ENCODE measurements around the gene FUBP3.
A peak's percentile ranks its signal among the peaks of the same experiment; 100 is the strongest.

The FUBP3 gene, protein sequence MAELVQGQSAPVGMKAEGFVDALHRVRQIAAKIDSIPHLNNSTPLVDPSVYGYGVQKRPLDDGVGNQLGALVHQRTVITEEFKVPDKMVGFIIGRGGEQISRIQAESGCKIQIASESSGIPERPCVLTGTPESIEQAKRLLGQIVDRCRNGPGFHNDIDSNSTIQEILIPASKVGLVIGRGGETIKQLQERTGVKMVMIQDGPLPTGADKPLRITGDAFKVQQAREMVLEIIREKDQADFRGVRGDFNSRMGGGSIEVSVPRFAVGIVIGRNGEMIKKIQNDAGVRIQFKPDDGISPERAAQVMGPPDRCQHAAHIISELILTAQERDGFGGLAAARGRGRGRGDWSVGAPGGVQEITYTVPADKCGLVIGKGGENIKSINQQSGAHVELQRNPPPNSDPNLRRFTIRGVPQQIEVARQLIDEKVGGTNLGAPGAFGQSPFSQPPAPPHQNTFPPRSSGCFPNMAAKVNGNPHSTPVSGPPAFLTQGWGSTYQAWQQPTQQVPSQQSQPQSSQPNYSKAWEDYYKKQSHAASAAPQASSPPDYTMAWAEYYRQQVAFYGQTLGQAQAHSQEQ

DNA sequence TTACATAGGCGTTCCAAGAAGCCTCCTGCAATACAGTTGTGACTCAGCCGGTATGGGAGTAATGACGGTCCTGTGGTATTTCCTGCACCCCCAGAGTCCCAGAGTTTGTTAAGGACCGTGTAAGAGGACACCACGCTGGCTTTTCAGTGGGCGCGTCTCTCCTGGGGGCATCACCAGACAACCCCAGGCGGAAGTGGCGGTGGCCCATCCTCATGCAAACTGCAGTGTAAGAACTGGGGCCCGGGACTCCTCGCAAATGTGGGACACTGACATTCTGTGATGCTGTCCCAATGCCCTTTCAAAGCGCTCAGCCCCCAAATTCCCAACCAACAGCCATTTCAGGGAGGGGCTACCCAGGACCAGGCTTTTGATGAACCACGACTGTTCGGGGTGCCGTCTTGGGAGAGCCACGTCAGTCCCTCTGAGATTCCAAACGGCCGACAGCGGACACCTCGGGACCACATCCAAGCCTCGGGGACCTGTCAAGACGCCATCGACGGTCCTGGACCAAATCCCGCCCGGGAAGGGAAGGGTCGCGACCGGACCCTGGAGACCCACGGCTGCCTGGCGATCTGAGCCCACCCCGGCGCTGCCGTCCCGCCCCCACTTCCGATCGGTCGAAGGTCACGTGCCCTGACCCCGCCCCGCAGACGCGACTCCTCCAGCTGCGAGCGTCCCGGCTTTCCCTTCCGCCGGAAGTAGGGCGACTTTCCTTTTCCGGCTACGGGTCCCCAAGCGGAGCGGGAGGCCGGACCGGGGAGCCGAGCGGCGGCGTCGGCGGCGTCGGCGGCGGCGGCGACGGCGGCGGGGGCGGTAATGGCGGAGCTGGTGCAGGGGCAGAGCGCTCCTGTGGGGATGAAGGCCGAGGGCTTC lies at the start of gene FUBP3:
FUBP3 (plus strand) TSS at position 713 of the 873 bp plus-strand sequence; CDS start at position 817, 104 bp downstream.
- peak; percentile 86 to 94 for DNase-seq

DNA sequence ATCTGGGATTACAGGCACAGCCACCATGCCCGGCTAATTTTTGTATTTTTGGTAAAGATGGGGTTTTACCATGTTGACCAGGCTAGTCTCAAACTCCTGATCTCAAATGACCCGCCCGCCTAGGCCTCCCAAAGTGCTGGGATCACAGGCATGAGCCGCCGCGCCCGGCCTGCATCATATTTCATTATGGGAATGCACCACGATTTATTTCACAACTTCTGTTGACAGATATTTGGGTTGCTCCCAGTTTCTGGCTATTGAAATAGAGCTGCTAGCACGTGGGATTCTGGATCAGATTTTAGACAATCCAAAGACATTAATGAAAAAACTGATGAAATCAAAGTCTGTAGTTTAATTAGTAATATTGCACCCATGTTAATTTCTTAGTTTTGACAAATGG lies 48.4 kb upstream of the FUBP3 start:
- no peak for DNase-seq

DNA sequence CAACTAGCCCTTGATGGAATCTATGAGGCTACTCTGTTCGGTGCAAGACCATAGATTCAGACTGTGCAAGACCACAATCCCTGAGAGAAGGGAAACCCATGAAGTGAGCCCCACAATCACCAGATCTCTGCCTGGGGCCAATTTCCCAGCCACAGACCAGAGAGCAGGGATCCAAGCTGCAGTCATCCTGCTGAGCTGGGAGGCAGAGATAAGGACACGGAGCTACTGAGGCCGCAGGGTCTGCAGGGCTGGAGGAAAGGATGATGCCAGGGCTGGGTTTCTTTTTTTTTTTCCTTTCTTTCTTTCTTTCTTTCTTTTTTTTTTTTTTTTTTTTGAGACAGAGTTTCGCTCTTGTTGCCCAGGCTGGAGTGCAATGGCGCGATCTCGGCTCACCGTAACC lies 47.7 kb upstream of the FUBP3 start:
- DNase-seq, result no peak

GRCh38 chr9:130532426-130533080 lies 46.8 kb upstream of the FUBP3 start:
- DNase-seq, result no peak

- DNase-seq, result no peak
These were observed 43.4 kb upstream of the FUBP3 start for GRCh38 chr9:130535818-130536521.

DNA sequence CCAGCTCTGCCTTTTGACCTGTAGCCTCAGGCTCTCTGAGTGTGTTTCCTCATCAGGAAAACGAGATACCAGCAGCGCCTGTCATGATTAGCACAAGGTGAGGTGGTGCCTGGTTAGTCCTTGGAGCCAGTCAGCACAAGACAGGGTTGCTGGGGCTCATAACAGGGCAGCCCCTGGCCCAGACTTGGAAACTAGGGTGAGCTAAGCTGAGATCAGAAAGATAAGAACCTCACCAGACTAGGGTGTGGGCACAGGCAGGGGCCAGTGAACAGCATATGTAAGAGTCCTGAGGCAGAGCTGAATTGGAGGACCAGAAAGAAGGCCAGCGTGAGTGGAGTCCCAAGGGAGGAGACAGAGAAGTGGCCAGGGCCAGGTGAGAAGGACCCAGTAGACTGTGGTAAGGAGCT lies 42.7 kb upstream of the FUBP3 start:
- no peak for DNase-seq

- DNase-seq, result no peak
These were observed 41.9 kb upstream of the FUBP3 start for GRCh38 chr9:130537346-130538050.

GRCh38 chr9:130539420-130540223 lies 39.8 kb upstream of the FUBP3 start:
- no peak for DNase-seq

GRCh38 chr9:130541533-130541932 lies 37.8 kb upstream of the FUBP3 start:
- no peak for DNase-seq

DNA sequence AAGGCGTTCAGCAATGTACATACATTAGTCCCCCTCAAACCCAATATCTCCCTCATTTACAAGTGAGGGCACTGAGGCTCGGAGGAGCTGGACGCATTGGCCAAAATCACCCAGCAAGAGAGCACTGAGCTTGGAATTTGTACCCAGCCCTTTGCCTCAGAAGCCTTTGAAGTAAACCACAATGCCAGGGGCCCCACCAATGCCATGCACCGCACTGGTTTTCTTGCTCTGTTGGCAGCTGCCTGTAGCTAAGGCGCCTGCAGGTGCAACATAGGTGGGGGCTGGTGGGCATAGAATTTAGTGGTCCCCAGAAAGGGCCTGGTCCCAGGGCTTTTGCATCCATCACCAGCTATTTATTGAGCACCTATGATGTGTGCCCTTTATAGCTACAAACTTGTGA lies 37.3 kb upstream of the FUBP3 start:
- no peak for DNase-seq

- DNase-seq, result no peak
These were observed 36.7 kb upstream of the FUBP3 start for GRCh38 chr9:130542457-130543228.

- DNase-seq, result no peak
These were observed 36.0 kb upstream of the FUBP3 start for GRCh38 chr9:130543368-130543767.

DNA sequence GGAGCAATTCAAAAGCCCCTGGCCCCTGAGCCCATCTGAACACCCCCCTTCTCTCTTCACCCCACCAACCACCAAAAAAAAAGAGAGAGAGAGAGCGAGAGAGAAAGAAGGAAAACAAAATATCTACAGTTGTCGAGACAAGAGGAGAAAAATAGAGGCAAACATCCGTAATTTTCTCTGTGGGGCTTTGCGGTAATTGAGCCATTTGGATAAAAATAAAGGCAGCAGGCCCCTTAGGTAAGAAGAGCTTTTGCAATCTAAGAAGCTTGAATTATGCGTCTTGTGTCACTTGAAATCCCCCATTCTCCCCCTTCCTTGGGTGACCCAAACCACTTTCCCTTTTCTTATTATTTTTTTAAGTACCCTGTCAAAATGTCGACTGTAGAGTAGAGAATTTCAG lies 35.5 kb upstream of the FUBP3 start:
- DNase-seq, result no peak

- no peak for DNase-seq
These were observed 35.0 kb upstream of the FUBP3 start for GRCh38 chr9:130544364-130544763.

DNA sequence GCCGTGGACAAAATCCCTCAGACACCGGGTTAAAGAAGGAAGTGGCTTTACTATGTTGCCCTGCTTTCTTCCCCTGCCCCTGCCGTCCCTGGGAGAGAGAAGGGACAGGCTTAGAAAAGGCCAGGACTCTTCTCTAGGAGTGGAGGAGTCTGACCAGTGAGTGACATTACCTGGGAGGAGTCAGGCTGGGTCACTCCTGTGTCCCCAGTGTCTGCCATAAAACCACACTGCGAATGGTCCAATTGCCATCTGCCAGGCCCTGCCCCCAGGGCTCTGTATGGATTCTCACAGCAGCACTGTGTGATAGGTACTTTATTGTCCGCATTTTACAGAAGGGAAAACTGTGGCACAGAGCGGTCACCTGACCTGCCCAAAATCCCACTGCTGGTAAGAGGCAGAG lies 31.3 kb upstream of the FUBP3 start:
- DNase-seq, result no peak

DNA sequence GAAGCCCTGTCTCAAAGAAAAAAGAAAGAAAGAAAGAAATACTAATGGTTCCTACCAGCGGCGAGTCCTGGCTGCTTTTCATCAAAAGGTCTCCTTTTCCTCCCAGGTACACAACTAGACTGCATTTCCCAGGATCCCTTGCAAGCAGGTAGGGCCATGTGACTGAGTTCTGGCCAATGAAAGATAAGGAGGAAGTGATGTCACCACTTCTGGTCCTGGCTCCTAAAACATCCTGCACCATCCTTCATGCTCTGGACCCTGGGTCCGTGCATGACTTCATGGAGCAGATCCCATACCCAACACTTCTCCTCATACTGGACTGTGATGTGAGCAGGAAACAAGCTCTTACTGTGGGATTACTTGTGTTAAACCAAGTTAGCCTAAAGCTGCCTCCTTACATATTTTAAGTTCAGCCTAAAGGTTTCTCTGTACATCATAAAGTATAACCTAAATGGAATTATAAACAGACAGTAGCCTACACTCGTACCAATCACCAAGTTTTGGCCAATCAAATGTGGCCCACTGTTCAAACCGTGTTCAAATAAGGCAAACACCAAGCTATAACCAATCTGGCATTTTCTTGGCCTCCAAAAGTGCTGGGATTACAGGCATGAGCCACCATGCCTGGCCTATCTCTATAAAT lies 30.2 kb upstream of the FUBP3 start:
- DNase-seq, result no peak

DNA sequence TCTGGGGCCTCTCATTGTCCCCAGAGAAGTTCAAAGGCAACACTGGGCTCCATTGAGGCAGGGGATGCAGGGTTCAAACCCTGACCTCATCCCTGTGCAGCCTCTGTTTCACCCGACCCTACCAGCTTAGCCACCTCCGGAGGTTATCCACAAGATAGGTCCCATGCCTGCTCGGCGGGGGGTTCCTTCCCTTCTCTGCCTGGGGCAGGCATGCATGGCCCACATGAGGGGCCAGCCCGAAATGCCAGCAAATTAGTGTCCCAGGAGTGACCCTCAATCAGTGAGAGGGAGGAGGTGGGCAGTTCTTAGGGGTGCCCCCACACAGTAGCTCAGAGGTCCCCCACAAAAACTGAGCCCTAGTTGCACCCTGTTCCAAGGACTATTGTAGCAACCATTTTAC lies 24.8 kb upstream of the FUBP3 start:
- DNase-seq, result no peak

DNA sequence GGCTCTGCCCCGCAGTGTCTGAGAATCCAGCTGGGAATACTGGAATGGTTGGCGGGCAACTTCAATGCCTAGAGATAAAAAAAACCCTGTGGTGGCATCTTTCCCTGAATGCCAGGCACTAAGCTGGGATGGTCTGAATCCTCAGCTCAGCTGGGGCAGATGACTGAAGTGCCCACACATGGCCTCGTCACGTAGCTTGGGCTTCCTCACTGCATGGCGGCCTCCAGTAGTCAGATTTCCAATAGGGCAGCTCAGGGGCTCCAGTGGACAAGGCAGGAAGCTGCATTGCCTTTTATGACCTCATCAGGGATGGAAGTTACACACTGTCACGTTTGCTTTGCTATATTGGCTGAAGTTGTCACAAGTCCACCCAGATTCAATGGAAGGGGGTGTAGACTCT lies 24.3 kb upstream of the FUBP3 start:
- DNase-seq, result no peak

GRCh38 chr9:130555968-130556367 lies 23.4 kb upstream of the FUBP3 start:
- DNase-seq, result no peak
